Kidney epithelial cell (primary cell): Measurements from ENCODE around the gene UPF3A. TPM values are rescaled to one million over a fixed set of nuclear protein-coding genes. Genes with fewer than 3 reads are reported as not detected.

ENCODE experiments used
- DNase-seq: peaks from one replicate; pipeline ENCODE4 v3.0.0-alpha.2; 2010; ENCODE audit warnings: low read depth
- H3K27me3 ChIP-seq: 2 replicates; pipeline ENCODE4 v1.6.0; 2011; ENCODE audit warnings: low read length; ENCODE audit not compliant: control insufficient read depth, insufficient read depth
- H3K36me3 ChIP-seq: 2 replicates; pipeline ENCODE4 v1.5.1; 2011; ENCODE audit warnings: low read length; ENCODE audit not compliant: control insufficient read depth, insufficient read depth
- H3K4me3 ChIP-seq: 2 replicates; pipeline ENCODE4 v1.5.1; 2011; ENCODE audit warnings: low read depth, mild to moderate bottlenecking, control low read depth, low read length
- total RNA-seq: library from RNA; depleted of rRNA; stranded (reverse); fragments of >200 nt; gene quantifications from 2 replicates; pipeline ENCODE4 v1.2.3, GENCODE V29; 2015
- TF ChIP-seq, protein P1 (sequence below): IDR thresholded peaks from 2 replicates; pipeline ENCODE4 v1.5.1; 2011; ENCODE audit warnings: mild to moderate bottlenecking, moderate library complexity, low read length, control low read depth, inconsistent platforms; ENCODE audit not compliant: insufficient read depth, poor library complexity, severe bottlenecking

Gene UPF3A
- total RNA-seq, 1 donor from 2014 or later = 30.7 TPM

GRCh38 chr13:114279146-114279545 is 2.3 kb upstream of the UPF3A start:
- Histone ChIP-seq H3K27me3 (no peaks in the 10 kb centered on the region), H3K36me3 (no peaks in the 10 kb centered on the region), H3K4me3 (no peak overlapping the region)
- DNase-seq = no peak
- TF ChIP-seq, protein P1, sequence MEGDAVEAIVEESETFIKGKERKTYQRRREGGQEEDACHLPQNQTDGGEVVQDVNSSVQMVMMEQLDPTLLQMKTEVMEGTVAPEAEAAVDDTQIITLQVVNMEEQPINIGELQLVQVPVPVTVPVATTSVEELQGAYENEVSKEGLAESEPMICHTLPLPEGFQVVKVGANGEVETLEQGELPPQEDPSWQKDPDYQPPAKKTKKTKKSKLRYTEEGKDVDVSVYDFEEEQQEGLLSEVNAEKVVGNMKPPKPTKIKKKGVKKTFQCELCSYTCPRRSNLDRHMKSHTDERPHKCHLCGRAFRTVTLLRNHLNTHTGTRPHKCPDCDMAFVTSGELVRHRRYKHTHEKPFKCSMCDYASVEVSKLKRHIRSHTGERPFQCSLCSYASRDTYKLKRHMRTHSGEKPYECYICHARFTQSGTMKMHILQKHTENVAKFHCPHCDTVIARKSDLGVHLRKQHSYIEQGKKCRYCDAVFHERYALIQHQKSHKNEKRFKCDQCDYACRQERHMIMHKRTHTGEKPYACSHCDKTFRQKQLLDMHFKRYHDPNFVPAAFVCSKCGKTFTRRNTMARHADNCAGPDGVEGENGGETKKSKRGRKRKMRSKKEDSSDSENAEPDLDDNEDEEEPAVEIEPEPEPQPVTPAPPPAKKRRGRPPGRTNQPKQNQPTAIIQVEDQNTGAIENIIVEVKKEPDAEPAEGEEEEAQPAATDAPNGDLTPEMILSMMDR = no peak

GRCh38 chr13:114279758-114280355 is 1.5 kb upstream of the UPF3A start:
- TF ChIP-seq, protein P1 = no peak
- Histone ChIP-seq H3K4me3 (no peak overlapping the region), H3K27me3 (no peaks in the 10 kb centered on the region), H3K36me3 (no peaks in the 10 kb centered on the region)
- no peak for DNase-seq

DNA sequence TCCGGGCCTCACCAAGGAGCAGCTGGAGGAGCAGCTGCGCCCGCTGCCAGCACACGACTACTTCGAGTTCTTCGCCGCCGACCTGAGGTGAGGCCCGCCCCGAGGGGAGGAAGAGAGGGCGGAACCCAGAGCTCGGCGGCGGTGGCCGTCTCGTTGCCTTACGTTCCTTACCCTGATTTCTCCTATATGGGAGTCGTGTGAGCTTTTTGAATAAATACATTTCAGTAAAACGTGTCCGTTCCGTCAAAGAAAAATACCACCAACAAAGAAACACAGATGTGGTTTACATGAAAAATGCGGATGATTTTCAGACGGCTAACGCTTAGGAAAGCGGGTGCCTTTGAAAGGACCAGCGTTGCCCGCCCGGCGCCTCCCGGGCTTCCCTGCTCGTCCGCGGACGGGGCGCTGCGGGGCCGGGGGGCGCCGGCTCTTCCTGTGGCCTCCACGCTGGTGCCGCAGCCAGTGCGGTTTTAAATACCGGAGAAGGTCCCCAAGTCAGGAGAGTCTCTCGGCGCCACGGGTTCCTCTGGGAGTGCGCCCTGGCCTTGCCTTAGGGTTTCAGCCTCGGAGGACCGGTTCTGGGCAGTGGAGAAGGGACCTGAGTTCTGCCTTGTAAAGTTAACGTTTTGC is 755 bp downstream of the UPF3A start:
- peak; percentile 16 for DNase-seq
- H3K27me3 ChIP-seq = no peaks in the 10 kb centered on the region
- TF ChIP-seq, protein P1 = no peak
- H3K36me3 ChIP-seq = peaks cover 1% of the 10 kb centered on the region
- H3K4me3 ChIP-seq = peak overlapping the region; percentile 83

GRCh38 chr13:114283576-114283975 is 2.2 kb downstream of the UPF3A start:
- H3K36me3 ChIP-seq = peaks cover 1% of the 10 kb centered on the region
- no peak overlapping the region for H3K4me3 ChIP-seq
- TF ChIP-seq, protein P1 = no peak
- DNase-seq = no peak
- no peaks in the 10 kb centered on the region for H3K27me3 ChIP-seq

DNA sequence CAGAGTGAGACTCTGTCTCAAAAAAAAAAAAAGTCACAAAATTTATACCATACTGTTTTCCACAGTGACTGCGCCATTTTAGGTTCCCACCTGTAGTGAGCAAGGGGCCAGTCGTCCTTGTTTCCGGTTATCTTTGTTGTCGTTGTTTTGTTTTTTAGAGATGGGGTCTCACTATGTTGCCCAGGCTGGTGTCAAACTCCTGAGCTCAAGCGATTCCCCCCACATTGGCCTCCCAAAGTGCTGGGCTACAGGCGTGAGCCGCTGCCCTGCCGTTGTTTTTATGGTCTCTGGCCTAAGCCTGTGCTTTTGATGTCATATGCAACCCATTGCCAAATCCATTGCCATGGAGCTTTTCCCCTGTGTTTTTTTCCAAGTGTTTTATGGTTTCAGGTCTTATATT is 3.3 kb downstream of the UPF3A start:
- DNase-seq = no peak
- TF ChIP-seq, protein P1 = no peak
- H3K36me3 ChIP-seq = peaks cover 1% of the 10 kb centered on the region
- H3K27me3 ChIP-seq = no peaks in the 10 kb centered on the region
- H3K4me3 ChIP-seq = no peak overlapping the region

DNA sequence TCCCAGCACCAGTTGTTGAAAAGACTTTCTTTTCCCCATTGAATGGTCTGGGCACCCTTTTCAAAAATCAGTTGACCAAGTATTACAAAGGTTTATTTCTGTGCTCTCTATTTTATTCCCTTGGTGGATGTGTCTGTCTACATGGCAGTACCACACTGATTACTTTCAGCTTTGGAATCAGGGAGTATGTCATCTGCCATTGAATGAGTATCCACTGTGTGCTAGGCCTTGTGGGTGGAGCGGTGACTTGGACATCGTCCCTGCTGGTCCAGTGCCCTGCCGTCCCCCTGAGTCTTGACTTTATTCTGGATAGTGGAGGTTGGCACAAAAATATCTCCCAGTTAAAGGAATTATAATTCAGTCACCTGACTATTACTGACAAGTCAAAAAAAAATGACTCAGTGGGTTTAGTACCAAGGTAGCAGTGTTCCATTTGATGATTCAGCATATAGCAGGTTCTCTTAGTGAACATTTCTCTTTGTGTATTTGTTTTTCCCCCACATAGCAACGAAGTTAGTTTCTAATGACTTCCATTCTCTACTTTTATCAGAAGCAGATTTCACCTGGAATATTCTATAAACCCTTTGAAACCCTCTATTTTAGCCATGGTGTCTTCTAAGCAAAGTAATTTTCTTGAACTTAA is 3.9 kb downstream of the UPF3A start:
- TF ChIP-seq, protein P1 = no peak
- no peak overlapping the region for H3K4me3 ChIP-seq
- no peaks in the 10 kb centered on the region for H3K27me3 ChIP-seq
- peaks cover 1% of the 10 kb centered on the region for H3K36me3 ChIP-seq
- DNase-seq = peak; percentile 42
